Sigmoid colon (tissue), 4 donors: ENCODE results near the gene ETS1.

Experiments
- CTCF ChIP-seq, 4 experiments: fragments of 450-650 bp in 3 of 4; fragments of 200-600 bp in 1 of 4; IDR thresholded peaks; one replicate each; pipeline ENCODE4 v1.5.1; 2016 to 2019; ENCODE audit warnings: antibody characterized with exemption in 4 of 4, mild to moderate bottlenecking in 3 of 4, moderate library complexity in 2 of 4
- POLR2AphosphoS5 ChIP-seq, 4 donors: sonication (generic); formaldehyde crosslinking; IDR thresholded peaks; one replicate each; pipeline ENCODE4 v1.6.1; 2017; ENCODE audit warnings: antibody characterized with exemption in 4 of 4

GRCh38 chr11:128572965-128573364, 14.4 kb downstream of the ETS1 start:
- TF ChIP-seq CTCF (IDR thresholded peaks at IDR 0.05) (no peak), POLR2AphosphoS5 (IDR thresholded peaks at IDR 0.05) (no peak)
